ENCODE data around the gene HPS3. TPM values are rescaled to one million over a fixed set of nuclear protein-coding genes. Genes with fewer than 3 reads are reported as not detected.

HPS3 gene
- total and polyA plus RNA-seq, 4 donors = 4.4 to 9.9 (median 7.7) TPM

GRCh38 chr3:149197669-149198068 lies 68.2 kb downstream of the HPS3 start:
- peaks cover 1 to 57% (median 52%) of the 10 kb centered on the region in 4 donors for H3K36me3 ChIP-seq (ENCODE audit: control insufficient read depth in 4 of 4, insufficient read depth in 3 of 4, low read depth in 1 of 4, low read length in 3 of 4)
- H3K9ac ChIP-seq (ENCODE audit: low read depth in 1 of 2, low read length in 2 of 2) = no peak overlapping the region
- 76% methylated on average over 5 of the region's 5 CpGs for WGBS
- DNase-seq (ENCODE audit: low spot score) = no peak
- peaks cover 0 to 1% (median 0%) of the 10 kb centered on the region in 4 donors for H3K4me1 ChIP-seq (ENCODE audit: control insufficient read depth in 4 of 4, insufficient read depth in 4 of 4, low read length in 3 of 4)
- H3K9me3 ChIP-seq (ENCODE audit: control insufficient read depth in 4 of 4, low read length in 3 of 4) = no peaks in the 10 kb centered on the region
- no peak overlapping the region for H3K4me3 ChIP-seq (ENCODE audit: low read depth in 1 of 3, low read length in 3 of 3)
- no peaks in the 10 kb centered on the region for H3K27me3 ChIP-seq (ENCODE audit: control insufficient read depth in 4 of 4, insufficient read depth in 4 of 4, low read length in 3 of 4)
- TF ChIP-seq SP1 (IDR thresholded peaks at IDR 0.05) (no peak), EGR1 (IDR thresholded peaks at IDR 0.05; ENCODE audit: low read depth in 2 of 2) (no peak), RXRA (IDR thresholded peaks at IDR 0.05) (no peak), FOXA2 (IDR thresholded peaks at IDR 0.05) (no peak), RAD21 (IDR thresholded peaks at IDR 0.05) (no peak), JUND (IDR thresholded peaks at IDR 0.05) (no peak), CTCF (IDR thresholded peaks at IDR 0.05; ENCODE audit: low read depth, low read length, missing input control) (no peak), REST (IDR thresholded peaks at IDR 0.05) (no peak), HNF4A (conservative IDR thresholded peaks at IDR 0.05) (no peak), GABPA (IDR thresholded peaks at IDR 0.05 in 1 of 2, conservative IDR thresholded peaks at IDR 0.05 in 1 of 2) (no peak), YY1 (IDR thresholded peaks at IDR 0.05) (no peak), ZBTB33 (IDR thresholded peaks at IDR 0.05) (no peak)
- H3K27ac ChIP-seq (ENCODE audit: low read depth in 1 of 2, low read length in 2 of 2) = peak overlapping the region in 1 of 2 donors; percentile 13

- DNase-seq (ENCODE audit: low spot score) = no peak
- WGBS = 79% methylated on average over 7 of the region's 7 CpGs
- Histone ChIP-seq H3K4me3 (ENCODE audit: low read depth in 1 of 3, low read length in 3 of 3) (no peak overlapping the region), H3K9me3 (ENCODE audit: control insufficient read depth in 4 of 4, low read length in 3 of 4) (no peaks in the 10 kb centered on the region), H3K36me3 (ENCODE audit: control insufficient read depth in 4 of 4, insufficient read depth in 3 of 4, low read depth in 1 of 4, low read length in 3 of 4) (peaks cover 6 to 56% (median 50%) of the 10 kb centered on the region in 4 donors), H3K27me3 (ENCODE audit: control insufficient read depth in 4 of 4, insufficient read depth in 4 of 4, low read length in 3 of 4) (no peaks in the 10 kb centered on the region), H3K27ac (ENCODE audit: low read depth in 1 of 2, low read length in 2 of 2) (no peak overlapping the region), H3K4me1 (ENCODE audit: control insufficient read depth in 4 of 4, insufficient read depth in 4 of 4, low read length in 3 of 4) (peaks cover 0 to 3% (median under 1%) of the 10 kb centered on the region in 4 donors), H3K9ac (ENCODE audit: low read depth in 1 of 2, low read length in 2 of 2) (no peak overlapping the region)
- TF ChIP-seq REST (IDR thresholded peaks at IDR 0.05) = no peak
- no peak for TF ChIP-seq CTCF (IDR thresholded peaks at IDR 0.05; ENCODE audit: low read depth, low read length, missing input control)
- TF ChIP-seq GABPA (IDR thresholded peaks at IDR 0.05 in 1 of 2, conservative IDR thresholded peaks at IDR 0.05 in 1 of 2) = no peak
- no peak for TF ChIP-seq JUND (IDR thresholded peaks at IDR 0.05)
- no peak for TF ChIP-seq ZBTB33 (IDR thresholded peaks at IDR 0.05)
- TF ChIP-seq HNF4A (conservative IDR thresholded peaks at IDR 0.05) = no peak
- TF ChIP-seq RXRA (IDR thresholded peaks at IDR 0.05) = no peak
- no peak for TF ChIP-seq HNF4G (IDR thresholded peaks at IDR 0.05)
- no peak for TF ChIP-seq NR2F2 (IDR thresholded peaks at IDR 0.05)
- TF ChIP-seq YY1 (IDR thresholded peaks at IDR 0.05) = no peak
- TF ChIP-seq FOXA1 (IDR thresholded peaks at IDR 0.05) = no peak
- TF ChIP-seq SP1 (IDR thresholded peaks at IDR 0.05) = no peak
- no peak for TF ChIP-seq EGR1 (IDR thresholded peaks at IDR 0.05; ENCODE audit: low read depth in 2 of 2)
- TF ChIP-seq FOXA2 (IDR thresholded peaks at IDR 0.05) = no peak
Observed at GRCh38 chr3:149198611-149199010, 69.2 kb downstream of the HPS3 start.
